Sciatic nerve (tissue), 2 donors: Measurements from ENCODE around the gene B3GNT8. TPM values are rescaled to one million over a fixed set of nuclear protein-coding genes. Genes with fewer than 3 reads are reported as not detected.
"Not testable (repeated sequence)": the region's sequence is repeated elsewhere in the genome, so short reads cannot be mapped to it uniquely, and the experiment has no call there.

ENCODE experiments used
- ATAC-seq: fragments of 200-7000 bp; cut with Tn5 transposase; one replicate; pipeline ENCODE4 v1.9.1; 2020; ENCODE audit warnings: mild to moderate bottlenecking, moderate library complexity
- DNase-seq: peaks from one replicate; pipeline ENCODE4 v3.0.0-alpha.2; 2020; ENCODE audit warnings: low spot score
- intact Hi-C: fragments of 100-400 bp; cut with DNase I; formaldehyde crosslinking; loops from one replicate; pipeline ENCODE4 v1.14.2; 2022
- total RNA-seq: library from RNA; stranded (reverse); fragmentation: NEBNext Ultra II Directional; extraction: Animal tissue kit (Norgen Biotek cat#: 25700); gene quantifications from one replicate; pipeline ENCODE4 v1.2.1, GENCODE V29; 2021
- donor health status: DM: no; HTN: no; CAD: no.
- donor health status: DM: no; HTN: no; CAD: no.

Gene B3GNT8
- total RNA-seq, 1 donor from 2014 or later: 6.1 TPM

- intact Hi-C loops: no loop called here
- peak; percentile 99 for ATAC-seq
Observed at GRCh38 chr19:41439441-41440222, 12.5 kb upstream of the B3GNT8 start, which contains the start of gene DMAC2. TSS of gene DMAC2 (minus strand) at chr19:41439912. CDS start at chr19:41439899, 13 bp downstream.

DNA sequence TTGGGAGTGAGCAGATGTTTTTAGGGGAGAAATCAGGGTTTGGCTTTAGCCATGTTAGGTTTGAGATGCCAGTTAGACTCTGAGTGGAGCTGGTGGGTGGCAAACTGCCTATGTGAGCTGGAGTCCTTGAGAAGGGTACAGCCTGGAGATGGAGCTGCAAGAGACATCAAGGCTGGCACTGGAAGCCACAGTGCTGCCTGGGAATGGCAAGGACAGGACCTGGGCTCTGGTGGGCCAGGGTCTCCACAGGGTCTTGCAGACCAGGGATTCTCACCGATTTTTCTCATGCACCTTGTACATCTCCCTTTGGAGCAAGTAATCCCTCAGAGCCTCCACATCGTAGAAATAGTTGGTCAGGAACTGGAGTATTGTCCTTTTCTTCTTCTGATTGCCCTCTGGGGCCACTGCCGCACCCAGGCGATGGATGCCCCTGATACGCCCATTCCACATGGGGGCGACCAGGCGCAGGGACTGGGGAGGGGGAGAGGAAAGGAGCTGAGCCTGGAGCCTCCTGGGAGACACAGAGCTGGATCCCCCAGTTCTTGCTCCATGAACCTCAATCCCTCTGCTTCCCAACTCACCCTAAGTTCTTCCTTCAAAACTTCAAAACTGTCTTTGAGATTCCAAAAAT lies 10.9 kb upstream of the B3GNT8 start:
- intact Hi-C loops: no loop called here
- no peak for ATAC-seq
- DNase-seq: peak; percentile 48

More at GRCh38 chr19:41439441-41440222, 12.5 kb upstream of the B3GNT8 start, which contains the start of gene DMAC2:
- peak; percentile 98 for DNase-seq

DNA sequence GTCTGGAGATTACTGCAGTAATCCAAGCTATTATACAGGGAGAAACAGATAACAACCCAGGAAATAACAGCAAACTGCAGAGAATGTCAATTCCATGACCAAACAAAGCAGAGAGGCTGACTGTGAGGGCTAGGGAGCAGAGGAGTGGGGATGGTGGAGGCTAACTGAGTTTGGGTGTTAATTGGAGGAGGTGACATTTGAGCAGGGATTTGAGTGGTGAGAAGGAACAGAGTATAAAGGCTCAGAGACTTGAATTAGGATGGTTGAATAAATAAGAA lies 9.4 kb upstream of the B3GNT8 start:
- ATAC-seq (no peak), DNase-seq (no peak)
- intact Hi-C loops: no loop called here

GRCh38 chr19:41435936-41436673 lies 8.9 kb upstream of the B3GNT8 start:
- no peak for DNase-seq
- intact Hi-C loops: no loop called here

GRCh38 chr19:41435376-41435775 lies 8.2 kb upstream of the B3GNT8 start:
- intact Hi-C loops, DNase-seq, ATAC-seq: not testable (repeated sequence)

More at GRCh38 chr19:41435936-41436673, 8.9 kb upstream of the B3GNT8 start:
- ATAC-seq: no peak

DNA sequence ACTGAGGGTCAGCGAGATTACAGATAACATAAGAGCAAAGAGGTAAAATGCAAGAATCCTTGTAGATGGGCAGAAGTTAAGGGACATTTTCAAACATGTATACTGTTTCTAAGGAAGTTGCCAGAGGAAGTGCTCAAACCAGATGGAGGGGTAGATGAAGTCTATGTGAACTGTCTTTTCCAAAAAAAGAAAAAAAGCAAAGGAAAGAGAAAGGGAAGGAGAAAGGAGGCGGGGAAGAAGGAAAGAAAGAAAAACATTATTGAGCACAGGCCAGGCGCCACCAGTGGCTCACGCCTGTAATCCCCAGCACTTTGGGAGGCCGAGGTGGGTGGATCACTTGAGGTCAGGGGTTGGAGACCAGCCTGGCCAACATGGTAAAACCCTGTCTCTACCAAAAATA lies 7.3 kb upstream of the B3GNT8 start:
- intact Hi-C loops: no loop called here
- ATAC-seq (no peak), DNase-seq (no peak)

- ATAC-seq (no peak), DNase-seq (no peak)
- intact Hi-C loops: no loop called here
Observed at GRCh38 chr19:41433171-41433570, 6.0 kb upstream of the B3GNT8 start.

GRCh38 chr19:41431426-41432386 lies 4.5 kb upstream of the B3GNT8 start:
- ATAC-seq (no peak), DNase-seq (no peak)
- intact Hi-C loops: no loop called here

- DNase-seq (no peak), ATAC-seq (no peak)
- intact Hi-C loops: no loop called here
Observed at GRCh38 chr19:41430922-41431321, 3.7 kb upstream of the B3GNT8 start.

GRCh38 chr19:41428481-41428859 lies 1.3 kb upstream of the B3GNT8 start:
- DNase-seq (no peak), ATAC-seq (no peak)
- intact Hi-C loops: no loop called here

GRCh38 chr19:41427647-41428480 lies 690 bp upstream of the B3GNT8 start:
- ATAC-seq: peak; percentile 67
- peak; percentile 68 for DNase-seq
- intact Hi-C loops: no loop called here

DNA sequence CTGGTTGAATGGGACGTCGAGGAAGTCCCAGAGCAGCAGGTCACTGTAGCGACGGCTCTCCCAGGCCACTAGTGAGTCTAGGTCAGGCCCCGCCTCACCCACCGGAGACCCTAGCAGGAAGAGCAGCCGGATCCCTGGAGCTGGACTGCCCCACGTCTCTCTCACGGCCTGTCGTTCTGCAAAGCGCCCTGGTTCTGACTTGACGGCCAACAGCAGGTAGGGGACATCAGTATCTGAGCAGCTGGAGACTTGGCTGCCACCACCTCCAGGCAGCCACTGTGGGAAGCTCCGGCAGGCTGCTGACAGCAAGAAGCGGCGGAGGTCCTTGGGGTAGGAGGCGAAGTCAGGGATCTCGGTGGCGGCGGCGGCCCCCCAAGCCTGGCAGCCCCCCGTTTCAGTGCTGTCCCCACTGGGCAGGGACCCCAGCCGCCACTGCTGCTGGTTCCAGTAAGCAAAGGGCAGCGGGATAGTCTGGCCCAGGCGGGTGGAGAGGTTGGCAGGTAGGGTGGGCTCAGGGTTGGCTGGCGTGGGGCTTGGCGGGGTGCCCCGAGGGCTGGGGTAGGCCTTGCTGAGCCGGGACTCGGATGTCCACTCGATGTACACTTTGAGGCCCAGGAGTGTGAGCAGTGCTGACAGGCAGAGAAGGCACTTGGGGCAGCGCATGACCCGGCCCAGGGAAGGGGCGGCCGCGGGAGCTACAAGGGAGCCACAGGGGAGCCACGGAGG lies 895 bp downstream of the B3GNT8 start:
- DNase-seq (peak; percentile 68), ATAC-seq (peak; percentile 13)
- intact Hi-C loops: no loop called here

DNA sequence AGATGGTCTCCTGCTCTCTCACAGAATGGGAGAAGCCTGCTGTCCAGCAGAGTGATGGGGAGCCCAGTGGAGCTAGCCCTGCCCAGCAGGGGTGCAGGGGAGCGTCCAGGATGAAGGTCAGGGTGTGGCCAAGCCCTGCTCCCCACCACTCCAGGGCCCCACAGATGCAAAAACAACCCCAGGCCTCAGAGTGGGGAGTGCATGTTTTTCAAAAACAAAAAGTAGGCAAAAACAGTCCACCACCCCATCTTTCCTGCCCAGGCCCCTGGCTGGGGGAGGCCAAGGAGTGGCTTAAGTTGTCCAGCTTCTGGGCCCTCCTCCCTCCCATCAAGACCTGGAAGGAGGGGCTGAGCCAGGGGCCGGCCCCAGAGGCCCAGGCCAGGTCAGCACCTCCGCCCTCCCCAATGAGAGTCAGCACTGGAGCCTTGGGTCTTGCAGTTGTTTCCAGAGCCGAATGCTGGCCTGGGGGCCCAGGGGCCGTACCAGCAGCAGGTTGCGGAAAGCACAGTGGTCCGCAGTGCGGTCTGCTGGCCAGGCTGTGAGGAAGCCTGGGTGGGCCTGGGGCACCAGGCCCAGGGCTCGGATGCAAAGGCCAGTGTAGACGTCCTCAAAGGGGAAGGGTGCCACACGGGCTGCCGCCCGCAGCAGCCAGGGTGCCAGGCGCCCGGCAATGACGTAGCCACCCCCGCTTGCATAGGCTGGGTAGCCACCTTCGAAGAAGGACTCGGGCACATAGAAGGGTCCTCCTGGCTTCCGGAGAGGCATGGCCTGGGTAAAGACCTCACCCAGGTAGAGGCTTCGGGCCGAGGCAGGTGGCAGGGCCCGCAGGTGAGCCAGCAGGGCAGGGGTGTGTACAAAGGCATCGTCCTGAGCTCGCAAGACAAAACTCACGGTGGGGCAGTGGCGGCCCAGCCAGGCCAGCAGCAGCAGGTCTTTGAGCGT lies 1.7 kb downstream of the B3GNT8 start:
- ATAC-seq: no peak
- no peak for DNase-seq
- intact Hi-C loops: no loop called here

DNA sequence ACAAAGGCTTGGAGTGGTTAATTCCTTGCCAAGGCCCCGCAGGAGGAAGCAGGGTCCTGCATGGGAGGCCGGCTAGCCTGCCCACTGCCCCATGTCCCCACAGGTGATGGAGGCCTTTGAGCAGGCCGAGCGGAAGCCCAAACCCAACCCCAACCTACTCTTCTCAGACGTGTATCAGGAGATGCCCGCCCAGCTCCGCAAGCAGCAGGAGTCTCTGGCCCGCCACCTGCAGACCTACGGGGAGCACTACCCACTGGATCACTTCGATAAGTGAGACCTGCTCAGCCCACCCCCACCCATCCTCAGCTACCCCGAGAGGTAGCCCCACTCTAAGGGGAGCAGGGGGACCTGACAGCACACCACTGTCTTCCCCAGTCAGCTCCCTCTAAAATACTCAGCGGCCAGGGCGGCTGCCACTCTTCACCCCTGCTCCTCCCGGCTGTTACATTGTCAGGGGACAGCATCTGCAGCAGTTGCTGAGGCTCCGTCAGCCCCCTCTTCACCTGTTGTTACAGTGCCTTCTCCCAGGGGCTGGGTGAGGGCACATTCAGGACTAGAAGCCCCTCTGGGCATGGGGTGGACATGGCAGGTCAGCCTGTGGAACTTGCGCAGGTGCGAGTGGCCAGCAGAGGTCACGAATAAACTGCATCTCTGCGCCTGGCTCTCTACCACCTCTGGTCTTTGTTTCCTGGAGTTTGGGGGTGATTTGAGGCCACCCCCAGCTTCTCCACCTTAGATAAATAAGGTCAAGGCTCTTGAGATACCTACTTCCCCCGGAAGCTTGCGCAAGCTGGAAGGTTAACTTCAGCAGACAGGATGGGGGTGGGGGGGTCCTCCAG lies 2.6 kb downstream of the B3GNT8 start:
- ATAC-seq (no peak), DNase-seq (no peak)
- intact Hi-C loops: no loop called here

DNA sequence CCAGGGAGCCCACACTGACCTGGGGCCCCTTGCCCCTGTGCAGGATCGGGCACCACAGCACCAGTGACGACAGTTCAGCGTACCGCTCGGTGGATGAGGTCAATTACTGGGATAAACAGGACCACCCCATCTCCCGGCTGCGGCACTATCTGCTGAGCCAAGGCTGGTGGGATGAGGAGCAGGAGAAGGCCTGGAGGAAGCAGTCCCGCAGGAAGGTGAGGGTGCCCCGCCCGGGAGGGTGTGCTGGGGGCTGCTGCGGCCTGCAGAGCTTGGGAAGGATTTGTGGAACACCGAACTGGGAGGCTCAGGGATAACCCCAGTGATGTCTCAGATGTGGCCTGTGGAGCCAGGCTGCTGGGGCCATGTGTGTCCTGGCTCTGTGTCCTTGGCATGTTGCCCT lies 4.2 kb downstream of the B3GNT8 start:
- no peak for ATAC-seq
- intact Hi-C loops: no loop called here
- DNase-seq: no peak

DNA sequence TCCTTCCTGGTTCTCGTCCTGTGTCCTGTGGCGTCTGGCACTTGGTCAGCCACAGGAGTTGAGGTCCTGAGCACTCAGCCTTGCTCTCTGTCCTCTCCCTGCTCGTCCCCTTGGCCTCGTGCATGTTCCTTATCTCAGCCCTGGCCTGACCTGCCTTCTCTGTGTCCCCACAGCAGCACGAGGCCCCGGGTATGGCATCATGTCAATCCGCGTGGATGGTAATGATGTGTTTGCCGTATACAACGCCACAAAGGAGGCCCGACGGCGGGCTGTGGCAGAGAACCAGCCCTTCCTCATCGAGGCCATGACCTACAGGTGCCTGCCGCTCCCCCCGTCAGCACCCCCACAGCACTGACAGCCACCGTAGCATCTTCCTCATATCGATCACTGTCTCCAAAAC lies 4.7 kb downstream of the B3GNT8 start:
- intact Hi-C loops: no loop called here
- ATAC-seq: no peak
- no peak for DNase-seq
